H1 (cell line): ENCODE results near the gene GREB1L. TPM values are rescaled to one million over a fixed set of nuclear protein-coding genes. Genes with fewer than 3 reads are reported as not detected.

Experiments
- CTCF ChIA-PET: fragments of 300-600 bp; sonication (Branson Sonifier 250); formaldehyde crosslinking; loops from one replicate; lab custom pipeline; 2021; ENCODE audit not compliant: partially characterized antibody; lab: Charles Lee
- POLR2A ChIA-PET: fragments of 300-600 bp; sonication (Branson Sonifier 250); formaldehyde crosslinking; loops from one replicate; lab custom pipeline; 2021; ENCODE audit warnings: inconsistent platforms; ENCODE audit not compliant: partially characterized antibody; lab: Charles Lee
- DNase-seq, 2 experiments: peaks; one replicate each; pipeline versions ENCODE4 v3.0.0 to v3.0.0-alpha.2; 2010 to 2022; ENCODE audit warnings: low spot score in 2 of 2, low read depth in 1 of 2, mixed read lengths in 1 of 2
- FAIRE-seq: peaks from 2 replicates; lab custom pipeline; 2011; peaks lifted over from hg19 to GRCh38; lab: Jason Lieb, UNC
- H2AFZ ChIP-seq: 2 replicates; pipeline ENCODE4 v1.8.1; 2012; ENCODE audit warnings: low read length, inconsistent platforms
- H2AK5ac ChIP-seq: 2 replicates; pipeline ENCODE4 v1.6.1; 2013; ENCODE audit warnings: low read depth, low read length
- H2BK120ac ChIP-seq: replicated peaks from 2 replicates; pipeline ENCODE3; 2013; ENCODE audit warnings: low read depth, low read length, inconsistent platforms
- H2BK12ac ChIP-seq: 2 replicates; pipeline ENCODE4 v1.6.1; 2013; ENCODE audit warnings: low read depth, low read length
- H2BK15ac ChIP-seq: 2 replicates; pipeline ENCODE4 v1.6.1; 2013; ENCODE audit warnings: low read length
- H2BK20ac ChIP-seq: 2 replicates; pipeline ENCODE4 v1.6.1; 2013; ENCODE audit warnings: low read length
- H2BK5ac ChIP-seq: 2 replicates; pipeline ENCODE4 v1.6.1; 2013; ENCODE audit warnings: low read depth, low read length
- H3K14ac ChIP-seq: 2 replicates; pipeline ENCODE4 v1.6.1; 2013; ENCODE audit warnings: inconsistent platforms; ENCODE audit not compliant: insufficient read length
- H3K18ac ChIP-seq: 2 replicates; pipeline ENCODE4 v1.6.1; 2013; ENCODE audit warnings: low read length; ENCODE audit errors: extremely low read depth
- H3K23ac ChIP-seq: 2 replicates; pipeline ENCODE4 v1.6.1; 2013; ENCODE audit warnings: inconsistent platforms; ENCODE audit not compliant: insufficient read length
- H3K23me2 ChIP-seq: 2 replicates; pipeline ENCODE4 v1.6.1; 2013; ENCODE audit warnings: low read depth, low read length
- H3K27ac ChIP-seq: 2 replicates; pipeline ENCODE4 v1.6.1; 2011; ENCODE audit warnings: low read depth, low read length, inconsistent platforms
- H3K27me3 ChIP-seq, 4 experiments: replicated peaks in 1 of 4; 1 replicate in 1 of 4; 2 replicates in 3 of 4; pipeline versions ENCODE4 v1.6.1 to v1.8.1; 2011 to 2013; ENCODE audit warnings: low read length in 3 of 4, mild to moderate bottlenecking in 3 of 4, inconsistent platforms in 2 of 4, mixed read lengths in 2 of 4, moderate library complexity in 1 of 4; ENCODE audit not compliant: control insufficient read depth in 3 of 4, insufficient read depth in 3 of 4; ENCODE audit errors: extremely low read depth in 1 of 4
- H3K36me3 ChIP-seq, 4 experiments: 2 replicates each; pipeline versions ENCODE4 v1.6.1 to v1.8.1; 2011 to 2013; ENCODE audit warnings: mild to moderate bottlenecking in 4 of 4, low read length in 3 of 4, moderate library complexity in 2 of 4, control low read depth in 1 of 4, inconsistent platforms in 1 of 4; ENCODE audit not compliant: insufficient read depth in 4 of 4, control insufficient read depth in 2 of 4
- H3K4ac ChIP-seq: replicated peaks from 2 replicates; pipeline ENCODE3; 2013; ENCODE audit warnings: low read length, low read depth, mixed read lengths, inconsistent platforms; ENCODE audit not compliant: insufficient read length
- H3K4me1 ChIP-seq, 4 experiments: replicated peaks in 1 of 4; 1 replicate in 1 of 4; 2 replicates in 3 of 4; pipeline versions ENCODE4 v1.6.1 to v1.8.1; 2011 to 2013; ENCODE audit warnings: low read length in 3 of 4, inconsistent platforms in 2 of 4, mixed read lengths in 1 of 4; ENCODE audit not compliant: insufficient read depth in 4 of 4, control insufficient read depth in 3 of 4
- H3K4me2 ChIP-seq, 2 experiments: 2 replicates each; pipeline versions ENCODE4 v1.6.1 to v1.8.1; 2011 to 2013; ENCODE audit warnings: low read depth in 2 of 2, low read length in 2 of 2, control low read depth in 1 of 2, inconsistent platforms in 1 of 2, mild to moderate bottlenecking in 1 of 2; ENCODE audit not compliant: insufficient read depth in 1 of 2
- H3K4me3 ChIP-seq, 4 experiments: fragments of 200-600, 300-600 bp in 1 of 4; sonication (generic), shearing (Covaris generic), sonication (Bioruptor Twin) in 1 of 4; 2 replicates each; pipeline versions ENCODE4 v1.5.1 to v1.8.1; 2011 to 2016; ENCODE audit warnings: low read length in 4 of 4, low read depth in 3 of 4, control low read depth in 2 of 4, inconsistent platforms in 2 of 4, mild to moderate bottlenecking in 2 of 4, mixed read lengths in 1 of 4, moderate library complexity in 1 of 4; ENCODE audit not compliant: insufficient read depth in 2 of 4; ENCODE audit errors: extremely low read depth in 1 of 4
- H3K56ac ChIP-seq: replicated peaks from 2 replicates; pipeline ENCODE3; 2013; ENCODE audit warnings: low read depth, mild to moderate bottlenecking, mixed read lengths, low read length, inconsistent platforms; ENCODE audit not compliant: insufficient read length
- H3K79me1 ChIP-seq: 2 replicates; pipeline ENCODE4 v1.6.1; 2013; ENCODE audit warnings: low read depth, low read length, control low read depth
- H3K79me2 ChIP-seq, 2 experiments: 2 replicates each; pipeline versions ENCODE4 v1.6.1 to v1.8.1; 2012 to 2013; ENCODE audit warnings: low read length in 2 of 2, mild to moderate bottlenecking in 2 of 2, inconsistent platforms in 1 of 2; ENCODE audit not compliant: insufficient read depth in 2 of 2, control insufficient read depth in 1 of 2
- H3K9ac ChIP-seq, 4 experiments: replicated peaks in 1 of 4; 1 replicate in 1 of 4; 2 replicates in 3 of 4; pipeline versions ENCODE4 v1.6.1 to v1.8.1; 2011 to 2013; ENCODE audit warnings: low read depth in 3 of 4, low read length in 3 of 4, control low read depth in 2 of 4, mild to moderate bottlenecking in 2 of 4, moderate library complexity in 2 of 4, inconsistent platforms in 1 of 4; ENCODE audit errors: extremely low read depth in 1 of 4
- H3K9me3 ChIP-seq, 2 experiments: 2 replicates each; pipeline versions ENCODE4 v1.6.1 to v1.8.1; 2012 to 2013; ENCODE audit warnings: mild to moderate bottlenecking in 2 of 2, moderate library complexity in 2 of 2, control low read depth in 1 of 2, inconsistent platforms in 1 of 2, low read depth in 1 of 2, low read length in 1 of 2, mixed read lengths in 1 of 2; ENCODE audit not compliant: insufficient read depth in 2 of 2
- H4K20me1 ChIP-seq, 2 experiments: replicated peaks in 1 of 2; 2 replicates each; pipeline versions ENCODE3 to v1.8.1; 2011 to 2013; ENCODE audit warnings: inconsistent platforms in 2 of 2, low read length in 2 of 2, mild to moderate bottlenecking in 1 of 2; ENCODE audit not compliant: insufficient read depth in 2 of 2, control insufficient read depth in 1 of 2
- H4K5ac ChIP-seq: 2 replicates; pipeline ENCODE4 v1.6.1; 2013; ENCODE audit warnings: low read length, low read depth, mixed read lengths, inconsistent platforms; ENCODE audit not compliant: insufficient read length
- H4K8ac ChIP-seq: 2 replicates; pipeline ENCODE4 v1.8.0; 2013; ENCODE audit warnings: mild to moderate bottlenecking, moderate library complexity, low read length, inconsistent platforms; ENCODE audit not compliant: insufficient read depth; ENCODE audit errors: extremely low read depth
- H4K91ac ChIP-seq: replicated peaks from 2 replicates; pipeline ENCODE3; 2013; ENCODE audit warnings: low read length, mixed read lengths, inconsistent platforms; ENCODE audit not compliant: insufficient read length
- CHD1 ChIP-seq: IDR thresholded peaks from 2 replicates; pipeline ENCODE4 v1.6.1; 2012; ENCODE audit warnings: low read depth, low read length, improper control_type of control experiment
- GABPA ChIP-seq: IDR thresholded peaks from 2 replicates; pipeline ENCODE4 v1.6.1; 2011; ENCODE audit warnings: mild to moderate bottlenecking, low read length, moderate library complexity, borderline replicate concordance; ENCODE audit not compliant: insufficient read depth
- NRF1 ChIP-seq: IDR thresholded peaks from 2 replicates; pipeline ENCODE4 v1.6.1; 2011; ENCODE audit warnings: mild to moderate bottlenecking, low read depth, low read length, improper control_type of control experiment
- SP2 ChIP-seq: IDR thresholded peaks from 2 replicates; pipeline ENCODE4 v1.6.1; 2012; ENCODE audit warnings: mild to moderate bottlenecking, low read length, inconsistent platforms
- WGBS, 2 experiments: shearing (Covaris generic) in 1 of 2; methylation state at CpG; one replicate each; pipeline versions ENCODE4 v1.1.6 to v1.1.7; 2013 to 2015; ENCODE audit warnings: low lambda C conversion rate in 2 of 2, mixed read lengths in 2 of 2, inconsistent platforms in 1 of 2, low coverage in 1 of 2, missing lambda C conversion rate in 1 of 2; ENCODE audit not compliant: insufficient replicate concordance in 2 of 2, insufficient coverage in 1 of 2, insufficient read length in 1 of 2; ENCODE audit errors: extremely low coverage in 1 of 2, missing lambda C conversion rate in 1 of 2; 5-methylcytosine and 5-hydroxymethylcytosine counted together
- polyA plus RNA-seq, 7 experiments: library from polyadenylated mRNA; depleted of rRNA in 3 of 7; stranded (reverse) in 5 of 7; unstranded in 2 of 7; fragments of >200 nt in 5 of 7; fragments of 200-250 nt in 2 of 7; gene quantifications; 1 replicate in 5 of 7; 2 replicates in 1 of 7; 4 replicates in 1 of 7; pipeline versions ENCODE4 v1.2.1 to v1.2.3, GENCODE V29; 2011 to 2013; ENCODE audit warnings: missing spikeins in 2 of 7, mixed read lengths in 2 of 7
- total RNA-seq: library from RNA; stranded (reverse); fragmentation: NEBNext Ultra II Directional; extraction: Animal tissue kit (Norgen Biotek cat#: 25700); gene quantifications from 2 replicates; pipeline ENCODE4 v1.2.1, GENCODE V29; 2021
- TF ChIP-seq, protein P1 (sequence below), 3 experiments: IDR thresholded peaks; 1 replicate in 2 of 3; 2 replicates in 1 of 3; pipeline versions ENCODE4 v1.5.1 to v1.6.1; 2011; ENCODE audit warnings: low read length in 3 of 3, mild to moderate bottlenecking in 3 of 3, inconsistent platforms in 2 of 3, low read depth in 1 of 3, moderate library complexity in 1 of 3; ENCODE audit not compliant: insufficient read depth in 1 of 3; ENCODE audit errors: control extremely low read depth in 1 of 3

GREB1L gene
- total and polyA plus RNA-seq, 2 of the 8 experiments (the other 6 are each of a cell fraction or from before 2014, with no cell fraction given) = 0.34 to 1.6 TPM

DNA sequence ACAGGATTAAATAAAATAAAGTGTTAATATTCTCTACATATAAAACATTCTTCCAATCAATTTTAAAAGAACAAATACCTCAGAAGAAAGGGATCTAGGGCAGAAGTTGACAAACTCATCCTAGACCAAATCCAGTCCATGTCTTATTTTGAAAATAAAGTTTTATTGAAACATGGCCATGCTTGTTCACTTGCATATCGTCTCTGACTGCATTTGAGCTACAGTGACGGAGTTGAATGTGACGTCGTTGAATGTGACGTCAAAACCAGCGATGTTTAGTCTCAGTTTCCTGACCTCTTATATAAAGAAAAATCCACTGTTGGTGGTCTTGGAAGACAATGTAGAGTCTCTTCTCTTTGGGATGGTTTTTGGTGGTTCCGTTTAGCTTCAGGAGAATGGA is 33.6 kb downstream of the GREB1L start:
- no peaks in the 10 kb centered on the region for H3K27me3 ChIP-seq
- H3K56ac ChIP-seq = no peak overlapping the region
- H3K4ac ChIP-seq = no peak overlapping the region
- H3K4me1 ChIP-seq = no peaks in the 10 kb centered on the region
- no peak overlapping the region for H2BK12ac ChIP-seq
- no peak overlapping the region for H3K27ac ChIP-seq
- no peaks in the 10 kb centered on the region for H3K9me3 ChIP-seq
- no peaks in the 10 kb centered on the region for H3K79me2 ChIP-seq
- FAIRE-seq (no peak), DNase-seq (no peak)
- H4K8ac ChIP-seq = no peak overlapping the region
- H4K5ac ChIP-seq = no peak overlapping the region
- H3K79me1 ChIP-seq = no peaks in the 10 kb centered on the region
- H2BK20ac ChIP-seq = no peak overlapping the region
- no peaks in the 10 kb centered on the region for H3K23me2 ChIP-seq
- no peak overlapping the region for H2BK15ac ChIP-seq
- no peak for TF ChIP-seq CHD1
- no peak for TF ChIP-seq GABPA
- TF ChIP-seq, protein P1, sequence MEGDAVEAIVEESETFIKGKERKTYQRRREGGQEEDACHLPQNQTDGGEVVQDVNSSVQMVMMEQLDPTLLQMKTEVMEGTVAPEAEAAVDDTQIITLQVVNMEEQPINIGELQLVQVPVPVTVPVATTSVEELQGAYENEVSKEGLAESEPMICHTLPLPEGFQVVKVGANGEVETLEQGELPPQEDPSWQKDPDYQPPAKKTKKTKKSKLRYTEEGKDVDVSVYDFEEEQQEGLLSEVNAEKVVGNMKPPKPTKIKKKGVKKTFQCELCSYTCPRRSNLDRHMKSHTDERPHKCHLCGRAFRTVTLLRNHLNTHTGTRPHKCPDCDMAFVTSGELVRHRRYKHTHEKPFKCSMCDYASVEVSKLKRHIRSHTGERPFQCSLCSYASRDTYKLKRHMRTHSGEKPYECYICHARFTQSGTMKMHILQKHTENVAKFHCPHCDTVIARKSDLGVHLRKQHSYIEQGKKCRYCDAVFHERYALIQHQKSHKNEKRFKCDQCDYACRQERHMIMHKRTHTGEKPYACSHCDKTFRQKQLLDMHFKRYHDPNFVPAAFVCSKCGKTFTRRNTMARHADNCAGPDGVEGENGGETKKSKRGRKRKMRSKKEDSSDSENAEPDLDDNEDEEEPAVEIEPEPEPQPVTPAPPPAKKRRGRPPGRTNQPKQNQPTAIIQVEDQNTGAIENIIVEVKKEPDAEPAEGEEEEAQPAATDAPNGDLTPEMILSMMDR (IDR thresholded peaks at IDR 0.05; ENCODE audit: control extremely low read depth in 1 of 3, insufficient read depth in 1 of 3, low read depth in 1 of 3, low read length in 3 of 3) = no peak
- TF ChIP-seq SP2 = no peak
- TF ChIP-seq NRF1 = no peak
- no peak overlapping the region for H3K23ac ChIP-seq
- H3K4me3 ChIP-seq = no peak overlapping the region
- no peak overlapping the region for H3K14ac ChIP-seq
- CTCF ChIA-PET = interaction anchor here (0.6 to 1.5 kb wide), 2 partner anchors 62 to 205 kb away, joined by 3 read pairs; no protein-coding TSS in a partner anchor
- H3K18ac ChIP-seq = no peak overlapping the region
- H2AFZ ChIP-seq = no peak overlapping the region
- no peaks in the 10 kb centered on the region for H3K36me3 ChIP-seq
- H2BK120ac ChIP-seq = no peak overlapping the region
- H3K9ac ChIP-seq = no peak overlapping the region
- no peak overlapping the region for H2AK5ac ChIP-seq
- POLR2A ChIA-PET = no interaction called here
- no peak overlapping the region for H2BK5ac ChIP-seq
- WGBS, 2 experiments = 99% methylated on average over 7 of the region's 7 CpGs; no CpG with 5 or more reads in 1 of the 2 experiments
- no peak overlapping the region for H3K4me2 ChIP-seq
- no peaks in the 10 kb centered on the region for H4K20me1 ChIP-seq
- no peak overlapping the region for H4K91ac ChIP-seq
